ENCODE results near the gene AJAP1.

Gene AJAP1

GRCh38 chr1:4640931-4641330, 13.5 kb upstream of the AJAP1 start:
- no peak for TF ChIP-seq CTCF (IDR thresholded peaks at IDR 0.05; ENCODE audit: extremely low read depth, missing control alignments)

GRCh38 chr1:4647391-4647790, 7.0 kb upstream of the AJAP1 start:
- DNase-seq (ENCODE audit: low spot score): no peak
- no peak for TF ChIP-seq CTCF (IDR thresholded peaks at IDR 0.05; ENCODE audit: extremely low read depth, missing control alignments)

More at GRCh38 chr1:4640931-4641330, 13.5 kb upstream of the AJAP1 start:
- no peak for DNase-seq (ENCODE audit: low spot score)

GRCh38 chr1:4648657-4649056, 5.8 kb upstream of the AJAP1 start:
- DNase-seq (ENCODE audit: low spot score): no peak
- TF ChIP-seq CTCF (IDR thresholded peaks at IDR 0.05; ENCODE audit: extremely low read depth, missing control alignments): no peak

- DNase-seq (ENCODE audit: low spot score): no peak
- TF ChIP-seq CTCF (IDR thresholded peaks at IDR 0.05; ENCODE audit: extremely low read depth, missing control alignments): no peak
Measured at GRCh38 chr1:4650481-4650880, 3.9 kb upstream of the AJAP1 start.

- no peak for TF ChIP-seq CTCF (IDR thresholded peaks at IDR 0.05; ENCODE audit: extremely low read depth, missing control alignments)
- no peak for DNase-seq (ENCODE audit: low spot score)
Measured at GRCh38 chr1:4650981-4651380, 3.4 kb upstream of the AJAP1 start.

GRCh38 chr1:4652631-4653327, 1.6 kb upstream of the AJAP1 start:
- DNase-seq (ENCODE audit: low spot score): peak; percentile 87
- TF ChIP-seq CTCF (IDR thresholded peaks at IDR 0.05; ENCODE audit: extremely low read depth, missing control alignments): peak; percentile 92

GRCh38 chr1:4653328-4653660, 1.1 kb upstream of the AJAP1 start:
- no peak for TF ChIP-seq CTCF (IDR thresholded peaks at IDR 0.05; ENCODE audit: extremely low read depth, missing control alignments)
- peak; percentile 38 for DNase-seq (ENCODE audit: low spot score)

Data from GM20000 (cell line).